Activated T-cell treated with anti-CD3 and anti-CD28 coated beads, Interleukin-2, amount 50 U/mL, for 72 hours (primary cell): ENCODE results near the gene RPS27L. TPM values are rescaled to one million over a fixed set of nuclear protein-coding genes. Genes with fewer than 3 reads are reported as not detected.
A peak's percentile ranks its signal among the peaks of the same experiment; 100 is the strongest.

Source experiments
- ATAC-seq, 2 donors: fragments of 150-1000 bp; cut with Tn5 transposase; replicated peaks in 1 of 2; 2 replicates each; pipeline ENCODE4 v1.10.0; 2021; ENCODE audit warnings: moderate library complexity in 2 of 2, mild to moderate bottlenecking in 1 of 2
- DNase-seq, 2 donors: peaks; one replicate each; pipeline ENCODE4 v3.0.0; 2021 to 2022; ENCODE audit warnings: mixed read lengths in 1 of 2
- H3K27ac Mint-ChIP-seq: one replicate; pipeline ENCODE4 v1.8.0; 2022; ENCODE audit warnings: mild to moderate bottlenecking, moderate library complexity, mixed read lengths
- H3K27me3 Mint-ChIP-seq: one replicate; pipeline ENCODE4 v1.8.0; 2022; ENCODE audit warnings: low read depth, mixed read lengths
- H3K36me3 Mint-ChIP-seq, 2 donors: one replicate each; pipeline ENCODE4 v1.8.0; 2022; ENCODE audit warnings: mixed read lengths in 2 of 2, mild to moderate bottlenecking in 1 of 2; ENCODE audit not compliant: insufficient read depth in 2 of 2
- H3K4me1 Mint-ChIP-seq: one replicate; pipeline ENCODE4 v1.8.0; 2022; ENCODE audit warnings: low read depth, mixed read lengths
- H3K4me3 Mint-ChIP-seq, 2 donors: one replicate each; pipeline ENCODE4 v1.8.0; 2022; ENCODE audit warnings: mild to moderate bottlenecking in 2 of 2, mixed read lengths in 2 of 2, moderate library complexity in 2 of 2
- H3K9me3 Mint-ChIP-seq, 2 donors: one replicate each; pipeline ENCODE4 v1.8.0; 2022; ENCODE audit warnings: mixed read lengths in 2 of 2
- total RNA-seq, 2 donors: library from RNA; stranded (reverse); gene quantifications; one replicate each; pipeline ENCODE4 v1.2.3, GENCODE V29; 2022

Gene RPS27L
- total RNA-seq, 2 donors from 2014 or later = 166 to 228 TPM

GRCh38 chr15:63192619-63193206 is 35.4 kb upstream of the RPS27L start:
- DNase-seq = peak; percentile 53 to 56
- peak overlapping the region; percentile 99 for H3K27ac Mint-ChIP-seq
- H3K9me3 Mint-ChIP-seq = no peaks in the 10 kb centered on the region
- H3K4me1 Mint-ChIP-seq = peaks cover 81% of the 10 kb centered on the region
- peak overlapping the region; percentile 92 to 93 for H3K4me3 Mint-ChIP-seq
- peaks cover 11 to 22% of the 10 kb centered on the region in 2 donors for H3K36me3 Mint-ChIP-seq
- ATAC-seq = peak; percentile 50 to 51
- H3K27me3 Mint-ChIP-seq = no peaks in the 10 kb centered on the region

DNA sequence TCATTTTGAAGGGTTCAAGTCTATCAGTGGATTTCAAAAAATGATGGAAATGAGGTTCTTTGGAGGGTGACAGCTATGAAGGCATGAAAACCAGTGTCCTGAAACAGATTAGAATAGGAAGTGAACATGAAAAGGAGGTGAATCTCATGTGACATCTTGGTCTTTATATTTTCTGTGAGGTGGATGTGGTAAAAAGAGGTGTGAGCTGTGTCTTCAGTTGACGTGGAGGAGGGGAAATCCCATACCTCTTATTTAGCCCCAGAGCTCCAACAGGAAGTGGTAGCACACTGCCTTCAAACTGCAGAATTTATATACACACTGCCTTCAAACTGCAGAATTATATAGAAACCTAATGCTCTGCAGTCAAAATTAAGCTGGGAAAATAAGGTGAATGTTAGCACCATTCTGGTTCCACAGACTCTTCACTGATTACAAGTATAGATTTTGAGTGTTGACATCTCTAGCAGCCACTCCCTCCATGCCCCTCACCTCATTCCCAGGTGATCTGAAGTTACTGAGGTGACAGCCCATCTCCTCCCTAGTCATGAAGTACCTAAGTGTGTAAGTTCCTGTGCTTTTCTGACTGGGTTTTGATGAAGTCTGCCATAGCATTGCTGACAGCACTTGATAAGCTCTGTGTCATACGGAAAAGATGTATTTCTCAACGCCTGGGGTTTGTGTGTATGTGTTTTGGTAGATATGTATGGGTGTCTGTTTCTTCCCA is 34.8 kb upstream of the RPS27L start:
- peak overlapping the region; percentile 92 to 93 for H3K4me3 Mint-ChIP-seq
- H3K9me3 Mint-ChIP-seq = no peaks in the 10 kb centered on the region
- peak overlapping the region; percentile 99 for H3K27ac Mint-ChIP-seq
- DNase-seq (peak; percentile 65 to 68), ATAC-seq (peak; percentile 70 to 74)
- H3K36me3 Mint-ChIP-seq = peaks cover 11 to 19% of the 10 kb centered on the region in 2 donors
- peaks cover 79% of the 10 kb centered on the region for H3K4me1 Mint-ChIP-seq
- no peaks in the 10 kb centered on the region for H3K27me3 Mint-ChIP-seq

GRCh38 chr15:63190769-63191649 is 33.7 kb upstream of the RPS27L start:
- H3K9me3 Mint-ChIP-seq = no peaks in the 10 kb centered on the region
- ATAC-seq (no peak), DNase-seq (no peak)
- H3K27ac Mint-ChIP-seq = peak overlapping the region; percentile 99
- H3K36me3 Mint-ChIP-seq = peaks cover 11 to 19% of the 10 kb centered on the region in 2 donors
- peaks cover 75% of the 10 kb centered on the region for H3K4me1 Mint-ChIP-seq
- H3K27me3 Mint-ChIP-seq = no peaks in the 10 kb centered on the region
- peak overlapping the region; percentile 92 to 93 for H3K4me3 Mint-ChIP-seq

DNA sequence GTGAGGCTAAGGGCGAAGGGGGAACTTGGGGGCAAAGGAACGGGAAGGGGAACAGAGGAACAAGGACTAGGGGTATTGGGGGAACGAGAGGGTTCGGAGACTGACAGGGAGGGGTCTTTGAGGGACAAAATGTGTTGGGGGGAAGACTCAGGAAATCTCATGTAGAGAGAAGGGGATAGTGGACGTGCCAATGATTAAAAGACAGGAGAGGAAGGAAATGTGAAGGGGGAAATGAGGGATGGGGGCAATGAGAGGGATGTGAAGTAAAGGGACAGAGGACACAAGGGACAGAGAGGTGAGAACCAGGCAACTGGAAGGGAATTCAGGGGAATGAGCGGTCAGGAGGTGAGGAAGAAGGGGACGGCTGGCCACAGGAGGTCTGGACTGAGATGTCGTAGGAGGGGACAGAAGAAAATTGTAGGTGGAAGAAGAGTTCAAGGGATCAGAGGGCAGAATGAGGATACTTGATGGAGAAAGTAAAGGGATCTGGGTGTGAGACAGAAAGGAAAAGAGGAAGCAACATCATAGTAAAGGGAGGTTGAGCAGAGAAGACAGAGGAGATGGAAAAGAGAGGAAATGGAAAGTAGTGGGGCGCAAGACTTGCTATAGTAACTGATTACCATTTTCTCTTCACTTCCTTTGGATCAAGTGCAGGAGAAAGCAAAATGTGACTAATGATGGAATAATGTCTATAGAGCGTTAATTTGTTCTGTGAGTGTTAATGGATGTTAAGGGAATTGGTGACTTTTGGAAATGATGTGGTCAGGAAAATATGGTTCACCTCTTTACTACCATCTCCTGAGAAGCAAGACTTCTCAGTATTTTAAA is 32.9 kb upstream of the RPS27L start:
- Mint-ChIP-seq H3K4me1 (peaks cover 72% of the 10 kb centered on the region), H3K36me3 (peaks cover 9 to 19% of the 10 kb centered on the region in 2 donors), H3K27ac (peak overlapping the region; percentile 90), H3K4me3 (peak overlapping the region; percentile 92 to 93), H3K9me3 (no peaks in the 10 kb centered on the region), H3K27me3 (no peaks in the 10 kb centered on the region)
- no peak for ATAC-seq
- no peak for DNase-seq

GRCh38 chr15:63188926-63189871 is 31.9 kb upstream of the RPS27L start, which contains the start of gene RAB8B:
Gene RAB8B (plus strand): TSS chr15:63189606. CDS start chr15:63189625, 19 bp downstream.
- peak within 1 kb of the TSS; percentile 92 to 93 for H3K4me3 Mint-ChIP-seq
- ATAC-seq (peak; percentile 76 to 79), DNase-seq (peak; percentile 98)
- H3K27me3 Mint-ChIP-seq = no peaks in the 10 kb centered on the region
- peaks cover 66% of the 10 kb centered on the region for H3K4me1 Mint-ChIP-seq
- H3K9me3 Mint-ChIP-seq = no peaks in the 10 kb centered on the region
- H3K36me3 Mint-ChIP-seq = peaks cover 9 to 19% of the 10 kb centered on the region in 2 donors
- H3K27ac Mint-ChIP-seq = peak within 1 kb of the TSS; percentile 94

DNA sequence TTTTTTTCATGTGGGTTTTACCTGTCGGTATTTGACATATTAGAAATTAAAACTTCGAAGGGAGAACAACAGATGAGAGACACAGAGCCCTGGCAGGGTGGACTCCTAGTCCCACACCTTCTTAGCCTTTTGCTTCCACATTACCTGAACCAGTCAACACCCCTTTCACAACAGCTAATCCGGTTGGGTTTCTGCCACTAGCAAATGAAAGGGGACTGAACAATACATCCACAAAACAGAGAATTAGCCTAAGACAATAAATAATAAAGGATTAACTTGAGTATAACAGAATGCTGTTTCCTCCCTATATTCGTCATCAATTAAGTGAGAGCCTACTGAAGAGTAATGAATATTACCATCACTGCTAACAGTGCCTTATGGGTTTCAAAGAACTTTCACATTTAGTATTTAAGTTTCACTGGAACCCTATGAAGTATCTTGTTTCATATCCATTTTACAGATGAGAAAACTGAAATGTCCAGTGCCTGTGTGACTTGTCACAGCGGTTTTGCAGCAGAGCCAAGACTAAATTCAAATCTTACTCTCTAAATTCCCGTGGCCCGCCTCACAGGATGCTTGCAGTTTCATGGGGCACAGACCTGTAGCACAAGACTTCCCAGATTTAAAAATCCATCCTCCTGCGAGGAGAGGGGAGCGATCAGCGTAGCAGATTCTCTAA is 31.1 kb upstream of the RPS27L start:
- Mint-ChIP-seq H3K9me3 (no peaks in the 10 kb centered on the region), H3K4me1 (peaks cover 58% of the 10 kb centered on the region), H3K27me3 (no peaks in the 10 kb centered on the region), H3K27ac (peak overlapping the region; percentile 94), H3K4me3 (peak overlapping the region; percentile 92 to 93), H3K36me3 (peaks cover 7 to 17% of the 10 kb centered on the region in 2 donors)
- ATAC-seq (peak; percentile 1 to 3), DNase-seq (peak; percentile 33 to 46)

GRCh38 chr15:63187589-63188226 is 30.4 kb upstream of the RPS27L start:
- no peaks in the 10 kb centered on the region for H3K27me3 Mint-ChIP-seq
- H3K36me3 Mint-ChIP-seq = peaks cover 7 to 16% of the 10 kb centered on the region in 2 donors
- no peaks in the 10 kb centered on the region for H3K9me3 Mint-ChIP-seq
- peaks cover 51% of the 10 kb centered on the region for H3K4me1 Mint-ChIP-seq
- peak overlapping the region; percentile 94 for H3K27ac Mint-ChIP-seq
- peak overlapping the region; percentile 92 to 93 for H3K4me3 Mint-ChIP-seq
- DNase-seq (no peak), ATAC-seq (no peak)

DNA sequence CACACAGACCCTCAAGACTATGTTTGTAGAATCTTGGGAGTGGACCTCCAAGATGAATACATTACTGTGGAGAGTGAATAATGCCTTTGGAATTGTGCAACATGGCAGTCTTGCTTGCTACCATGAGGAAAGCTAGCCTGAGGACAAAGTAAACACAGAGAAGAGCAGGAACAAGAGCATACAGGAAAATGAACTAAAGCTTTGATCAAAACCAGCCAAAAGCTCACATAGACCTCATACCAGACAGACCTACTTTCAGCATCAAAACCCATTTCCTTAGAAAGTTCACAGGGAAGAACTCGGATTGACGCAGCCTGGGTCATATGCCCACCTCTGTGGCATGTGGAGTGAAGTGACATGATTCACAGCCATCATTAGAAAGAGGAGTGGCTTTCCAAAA is 28.8 kb upstream of the RPS27L start:
- peaks cover 35% of the 10 kb centered on the region for H3K4me1 Mint-ChIP-seq
- H3K36me3 Mint-ChIP-seq = peaks cover 7 to 9% of the 10 kb centered on the region in 2 donors
- H3K4me3 Mint-ChIP-seq = no peak overlapping the region
- no peak overlapping the region for H3K27ac Mint-ChIP-seq
- ATAC-seq (no peak), DNase-seq (no peak)
- no peaks in the 10 kb centered on the region for H3K27me3 Mint-ChIP-seq
- no peaks in the 10 kb centered on the region for H3K9me3 Mint-ChIP-seq

DNA sequence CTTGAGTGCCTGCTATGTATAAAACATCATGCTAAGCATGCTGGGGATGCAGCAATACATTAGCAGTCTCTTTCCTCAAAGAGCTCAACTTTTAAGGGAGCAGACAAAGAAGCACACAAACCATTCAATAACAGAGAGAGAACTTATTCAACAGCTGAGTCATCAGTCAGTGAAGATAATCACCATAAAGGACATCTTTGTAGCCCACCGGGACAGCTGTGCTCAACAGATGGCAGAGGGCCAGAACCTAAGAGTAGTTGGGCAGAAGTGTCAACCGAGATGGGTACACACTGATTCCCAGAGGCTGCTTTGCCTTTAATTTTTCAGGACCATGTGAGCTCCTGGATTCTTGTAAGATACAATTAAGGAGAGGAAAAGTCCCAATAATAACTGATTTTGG is 27.9 kb upstream of the RPS27L start:
- ATAC-seq (no peak), DNase-seq (no peak)
- H3K27me3 Mint-ChIP-seq = no peaks in the 10 kb centered on the region
- H3K27ac Mint-ChIP-seq = no peak overlapping the region
- H3K4me1 Mint-ChIP-seq = peaks cover 35% of the 10 kb centered on the region
- H3K4me3 Mint-ChIP-seq = no peak overlapping the region
- no peaks in the 10 kb centered on the region for H3K9me3 Mint-ChIP-seq
- H3K36me3 Mint-ChIP-seq = peaks cover 4% of the 10 kb centered on the region in 2 donors

DNA sequence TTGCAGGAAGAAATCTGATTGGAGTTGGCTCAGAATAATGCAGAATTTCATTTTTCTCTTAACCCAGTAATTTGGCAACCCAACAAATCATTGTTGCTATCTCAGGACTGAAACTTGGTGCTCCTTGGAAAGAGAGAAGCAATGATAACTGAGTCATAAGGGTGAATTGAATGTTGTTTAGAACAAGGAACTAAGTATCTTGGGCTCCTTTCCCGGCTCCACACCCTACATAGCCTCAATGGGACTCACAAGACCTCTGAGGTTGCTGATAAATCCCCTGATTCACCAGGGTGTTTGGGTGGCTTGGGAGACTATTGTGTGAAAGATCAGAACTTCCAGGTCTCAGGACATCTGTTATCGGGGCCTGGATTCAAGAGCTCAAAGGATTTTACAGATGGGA is 24.4 kb upstream of the RPS27L start:
- Mint-ChIP-seq H3K36me3 (no peaks in the 10 kb centered on the region), H3K27me3 (no peaks in the 10 kb centered on the region), H3K9me3 (no peaks in the 10 kb centered on the region), H3K27ac (no peak overlapping the region), H3K4me1 (peaks cover 33% of the 10 kb centered on the region), H3K4me3 (no peak overlapping the region)
- ATAC-seq = no peak
- no peak for DNase-seq

GRCh38 chr15:63180746-63181145 is 23.5 kb upstream of the RPS27L start:
- no peaks in the 10 kb centered on the region for H3K27me3 Mint-ChIP-seq
- DNase-seq (no peak), ATAC-seq (no peak)
- H3K9me3 Mint-ChIP-seq = no peaks in the 10 kb centered on the region
- H3K4me3 Mint-ChIP-seq = no peak overlapping the region
- peaks cover 34% of the 10 kb centered on the region for H3K4me1 Mint-ChIP-seq
- no peak overlapping the region for H3K27ac Mint-ChIP-seq
- no peaks in the 10 kb centered on the region for H3K36me3 Mint-ChIP-seq
